ENCODE measurements around the gene CPB1.

DNA sequence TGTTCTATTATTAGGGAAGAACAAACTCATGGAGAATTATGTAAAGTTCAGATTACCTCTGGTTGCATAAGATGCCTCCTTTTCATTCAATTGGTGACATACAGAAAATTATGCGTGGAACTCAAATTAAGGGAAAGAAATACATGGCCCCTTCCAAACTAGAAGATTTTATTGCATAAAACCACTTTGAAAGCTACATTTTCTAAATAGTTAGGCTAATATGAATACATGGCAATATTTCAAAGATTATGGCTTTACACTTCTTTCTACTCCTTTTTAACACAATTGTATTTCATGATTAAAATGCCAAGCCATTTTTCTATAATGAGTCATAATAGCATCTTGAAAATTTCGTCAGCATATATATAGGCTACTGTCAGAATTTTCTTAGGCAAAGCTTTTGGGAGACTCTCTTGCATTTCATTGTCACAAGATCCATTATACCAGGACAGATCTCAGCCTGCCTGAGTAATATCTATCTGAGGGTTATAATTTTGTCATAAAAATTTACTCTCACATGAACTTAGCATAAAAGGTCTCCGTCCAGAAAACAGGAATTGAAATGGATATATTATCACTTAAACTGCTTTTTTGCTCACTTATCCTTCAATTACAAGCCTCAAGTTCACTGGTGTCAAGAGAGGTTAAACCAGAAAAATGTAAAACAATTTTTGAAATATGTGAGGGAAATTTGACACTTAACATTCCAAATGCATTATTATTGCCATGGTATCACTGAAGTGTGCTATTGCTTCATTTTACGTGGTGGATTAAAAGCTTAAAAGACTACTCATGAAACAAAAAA, 74.6 kb downstream of the CPB1 start:
- TF ChIP-seq ELK1 (IDR thresholded peaks at IDR 0.05; ENCODE audit: low read depth, low read length) (no peak), EZH2 (IDR thresholded peaks at IDR 0.05; ENCODE audit: borderline replicate concordance, control insufficient read depth, low read depth, low read length) (no peak), TARDBP (IDR thresholded peaks at IDR 0.05; ENCODE audit: borderline replicate concordance) (no peak), POLR2A (IDR thresholded peaks at IDR 0.05; ENCODE audit: low read depth, low read length) (no peak), ESRRA (IDR thresholded peaks at IDR 0.05; ENCODE audit: low read length) (no peak), SKIL (IDR thresholded peaks at IDR 0.05; ENCODE audit: low read depth, poor library complexity, severe bottlenecking) (no peak)
